Skin of body (tissue), 2 donors: ENCODE measurements around the gene RND1. TPM values are rescaled to one million over a fixed set of nuclear protein-coding genes. Genes with fewer than 3 reads are reported as not detected.
"Not testable (repeated sequence)": the region's sequence is repeated elsewhere in the genome, so short reads cannot be mapped to it uniquely, and the experiment has no call there.

Source experiments
- DNase-seq: peaks from one replicate; lab custom pipeline; 2025; lab: John Stamatoyannopoulos, UW
- total RNA-seq: library from RNA; depleted of rRNA; stranded (reverse); fragments of >200 nt; gene quantifications from one replicate; pipeline ENCODE4 v1.2.3, GENCODE V29; 2014

Gene RND1
- total RNA-seq, 1 donor from 2014 or later = 1.1 TPM

GRCh38 chr12:48868451-48868850 is 2.8 kb upstream of the RND1 start:
- DNase-seq = no peak

GRCh38 chr12:48866052-48866711 is 512 bp upstream of the RND1 start:
- no peak for DNase-seq

GRCh38 chr12:48863291-48863690 is 2.4 kb downstream of the RND1 start:
- DNase-seq = no peak

GRCh38 chr12:48862760-48863159 is 2.9 kb downstream of the RND1 start:
- DNase-seq = no peak

GRCh38 chr12:48861111-48861510 is 4.6 kb downstream of the RND1 start:
- no peak for DNase-seq

GRCh38 chr12:48860236-48860635 is 5.4 kb downstream of the RND1 start:
- DNase-seq = not testable (repeated sequence)

GRCh38 chr12:48859607-48860006 is 6.1 kb downstream of the RND1 start:
- DNase-seq = no peak

- no peak for DNase-seq
Observed at GRCh38 chr12:48858043-48858442, 7.6 kb downstream of the RND1 start.

- no peak for DNase-seq
Observed at GRCh38 chr12:48857278-48857994, 8.2 kb downstream of the RND1 start.

GRCh38 chr12:48856379-48856778 is 9.3 kb downstream of the RND1 start:
- DNase-seq = no peak

GRCh38 chr12:48854932-48855331 is 10.7 kb downstream of the RND1 start:
- DNase-seq = not testable (repeated sequence)

GRCh38 chr12:48854488-48854887 is 11.2 kb downstream of the RND1 start:
- no peak for DNase-seq

GRCh38 chr12:48852734-48853688 is 12.7 kb downstream of the RND1 start:
- DNase-seq = peak; percentile 89

- DNase-seq = peak; percentile 96
Observed at GRCh38 chr12:48851883-48852733, 13.6 kb downstream of the RND1 start, which contains the start of gene DDX23. TSS of gene DDX23 (minus strand) at chr12:48852163. CDS start at chr12:48845782, 6,381 bp downstream.

- DNase-seq = not testable (repeated sequence)
Observed at GRCh38 chr12:48842021-48842420, 23.6 kb downstream of the RND1 start.

- no peak for DNase-seq
Observed at GRCh38 chr12:48838048-48838447, 27.6 kb downstream of the RND1 start.

- no peak for DNase-seq
Observed at GRCh38 chr12:48832321-48833060, 33.2 kb downstream of the RND1 start.

GRCh38 chr12:48831257-48831656 is 34.4 kb downstream of the RND1 start:
- no peak for DNase-seq

- DNase-seq = no peak
Observed at GRCh38 chr12:48828841-48829575, 36.7 kb downstream of the RND1 start.
